GM23338 (cell line): ENCODE measurements around the gene GAGE12J. TPM values are rescaled to one million over a fixed set of nuclear protein-coding genes. Genes with fewer than 3 reads are reported as not detected.

Experiments
- ATAC-seq: fragments of 200-7000 bp; cut with Tn5 transposase; 3 replicates; pipeline ENCODE4 v1.9.1; 2020
- DNase-seq: peaks from one replicate; pipeline ENCODE4 v3.0.0-alpha.2; 2015; ENCODE audit warnings: low spot score
- H2AFZ ChIP-seq: fragments of 200-600 bp; sonication (generic); 2 replicates; pipeline ENCODE4 v1.8.0; 2016; ENCODE audit warnings: antibody characterized with exemption, mild to moderate bottlenecking, moderate library complexity
- H3F3A ChIP-seq: fragments of 200-600 bp; sonication (generic); replicated peaks from 2 replicates; pipeline ENCODE4 v1.8.0; 2017; ENCODE audit warnings: antibody characterized with exemption, mixed run types, low read depth
- H3K27ac ChIP-seq: fragments of 200-600 bp; sonication (generic); 2 replicates; pipeline ENCODE4 v1.6.1; 2016; ENCODE audit warnings: low read depth
- H3K27me3 ChIP-seq: fragments of 200-600 bp; sonication (generic); 2 replicates; pipeline ENCODE4 v1.8.0; 2016; ENCODE audit warnings: mild to moderate bottlenecking, mixed run types, moderate library complexity; ENCODE audit not compliant: insufficient read depth
- H3K36me3 ChIP-seq: fragments of 200-600 bp; sonication (generic); 2 replicates; pipeline ENCODE4 v1.8.0; 2016; ENCODE audit warnings: mild to moderate bottlenecking; ENCODE audit not compliant: insufficient read depth
- H3K4me1 ChIP-seq: fragments of 200-600 bp; sonication (generic); 2 replicates; pipeline ENCODE4 v1.8.0; 2016; ENCODE audit warnings: mild to moderate bottlenecking, moderate library complexity; ENCODE audit not compliant: insufficient read depth
- H3K4me2 ChIP-seq: fragments of 200-600 bp; sonication (generic); 2 replicates; pipeline ENCODE4 v1.7.1; 2017; ENCODE audit warnings: mixed run types
- H3K4me3 ChIP-seq: fragments of 200-600 bp; sonication (generic); 2 replicates; pipeline ENCODE4 v1.6.1; 2016; ENCODE audit warnings: mixed run types
- H3K79me2 ChIP-seq: fragments of 200-600 bp; sonication (generic); replicated peaks from 2 replicates; pipeline ENCODE4 v1.8.0; 2017; ENCODE audit warnings: mild to moderate bottlenecking; ENCODE audit not compliant: insufficient read depth
- H3K9me2 ChIP-seq: fragments of 200-600 bp; sonication (generic); 2 replicates; pipeline ENCODE4 v1.8.0; 2017; ENCODE audit not compliant: insufficient read depth
- H4K20me1 ChIP-seq: fragments of 200-600 bp; sonication (generic); replicated peaks from 2 replicates; pipeline ENCODE4 v1.8.0; 2017; ENCODE audit warnings: mild to moderate bottlenecking; ENCODE audit not compliant: insufficient read depth
- H3K27ac Mint-ChIP-seq: 2 replicates; pipeline ENCODE4 v1.8.0; 2020; ENCODE audit warnings: inconsistent platforms, mild to moderate bottlenecking, moderate library complexity, mixed read lengths
- H3K27me3 Mint-ChIP-seq: 3 replicates; pipeline ENCODE4 v1.8.0; 2022; ENCODE audit warnings: low read depth, mild to moderate bottlenecking, moderate library complexity, mixed read lengths, inconsistent platforms; ENCODE audit not compliant: insufficient read depth, poor library complexity
- H3K36me3 Mint-ChIP-seq: 3 replicates; pipeline ENCODE4 v1.8.0; 2021; ENCODE audit warnings: low read depth, mild to moderate bottlenecking, inconsistent platforms, moderate library complexity, mixed read lengths
- H3K4me1 Mint-ChIP-seq: 3 replicates; pipeline ENCODE4 v1.8.0; 2020; ENCODE audit warnings: mild to moderate bottlenecking, inconsistent platforms, mixed read lengths
- H3K4me3 Mint-ChIP-seq: 3 replicates; pipeline ENCODE4 v1.8.0; 2021; ENCODE audit warnings: moderate library complexity, mild to moderate bottlenecking, inconsistent platforms, mixed read lengths
- H3K9me3 Mint-ChIP-seq: 3 replicates; pipeline ENCODE4 v1.8.0; 2020; ENCODE audit warnings: moderate library complexity, mild to moderate bottlenecking, inconsistent platforms, mixed read lengths
- CREB1 ChIP-seq: fragments of 250-450 bp; sonication (Bioruptor Pico); IDR thresholded peaks from 2 replicates; pipeline ENCODE4 v1.5.0; 2020; ENCODE audit warnings: low read depth, mild to moderate bottlenecking, moderate library complexity
- CTCF ChIP-seq, 2 experiments: fragments of 200-600 bp in 1 of 2; sonication (generic) in 1 of 2; conservative IDR thresholded peaks; 2 replicates each; pipeline versions ENCODE4 v1.5.1 to v1.6.1; 2016 to 2017; ENCODE audit warnings: antibody characterized with exemption in 2 of 2, low read depth in 2 of 2, mild to moderate bottlenecking in 2 of 2, moderate library complexity in 1 of 2
- EZH2 ChIP-seq: fragments of 200-600 bp; sonication (generic); IDR thresholded peaks from one replicate; pipeline ENCODE4 v1.8.0; 2017; ENCODE audit warnings: antibody characterized with exemption, mild to moderate bottlenecking, low read depth; ENCODE audit not compliant: unreplicated experiment
- EZH2phosphoT487 ChIP-seq: fragments of 200-600 bp; sonication (generic); IDR thresholded peaks from one replicate; pipeline ENCODE4 v1.8.1; 2018; ENCODE audit warnings: antibody characterized with exemption; ENCODE audit not compliant: unreplicated experiment
- JUNB ChIP-seq: IDR thresholded peaks from one replicate; pipeline ENCODE4 v1.6.1; 2016; ENCODE audit warnings: antibody characterized with exemption; ENCODE audit not compliant: unreplicated experiment
- NANOG ChIP-seq: IDR thresholded peaks from 2 replicates; pipeline ENCODE4 v1.6.1; 2016; ENCODE audit warnings: antibody characterized with exemption, borderline replicate concordance
- POLR2AphosphoS5 ChIP-seq: IDR thresholded peaks from 2 replicates; pipeline ENCODE4 v1.6.1; 2016; ENCODE audit warnings: antibody characterized with exemption, low read depth
- STAT1 ChIP-seq: IDR thresholded peaks from one replicate; pipeline ENCODE4 v1.6.1; 2016; ENCODE audit warnings: antibody characterized with exemption; ENCODE audit not compliant: unreplicated experiment
- ZNF114 ChIP-seq: fragments of 250-450 bp; sonication (Bioruptor Pico); IDR thresholded peaks from 2 replicates; pipeline ENCODE4 v1.5.0; 2020; ENCODE audit warnings: mild to moderate bottlenecking, moderate library complexity
- ZNF331 ChIP-seq: fragments of 250-450 bp; sonication (Bioruptor Pico); IDR thresholded peaks from 2 replicates; pipeline ENCODE4 v1.5.0; 2020; ENCODE audit warnings: low read depth, mild to moderate bottlenecking, moderate library complexity
- ZNF462 ChIP-seq: fragments of 250-450 bp; sonication (Bioruptor Pico); IDR thresholded peaks from 2 replicates; pipeline ENCODE4 v1.5.0; 2020; ENCODE audit warnings: mild to moderate bottlenecking, moderate library complexity
- polyA plus RNA-seq: library from polyadenylated mRNA; unstranded; fragments of >200 nt; fragmentation: Nextera tagmentation; extraction: Ambion mirVana; gene quantifications from 2 replicates; pipeline ENCODE4 v1.2.1, GENCODE V29; 2016
- total RNA-seq: library from RNA; depleted of rRNA; stranded (reverse); fragments of >200 nt; shearing (Covaris generic); gene quantifications from 2 replicates; pipeline ENCODE4 v1.2.3, GENCODE V29; 2014
- TF ChIP-seq, protein P1 (sequence below): IDR thresholded peaks from 2 replicates; pipeline ENCODE4 v1.6.1; 2016; ENCODE audit warnings: antibody characterized with exemption
- TF ChIP-seq, protein P2 (sequence below): IDR thresholded peaks from one replicate; pipeline ENCODE4 v1.6.1; 2018; ENCODE audit warnings: antibody characterized with exemption; ENCODE audit not compliant: unreplicated experiment

Gene GAGE12J
- total and polyA plus RNA-seq, 2 experiments from 2014 or later: not detected

DNA sequence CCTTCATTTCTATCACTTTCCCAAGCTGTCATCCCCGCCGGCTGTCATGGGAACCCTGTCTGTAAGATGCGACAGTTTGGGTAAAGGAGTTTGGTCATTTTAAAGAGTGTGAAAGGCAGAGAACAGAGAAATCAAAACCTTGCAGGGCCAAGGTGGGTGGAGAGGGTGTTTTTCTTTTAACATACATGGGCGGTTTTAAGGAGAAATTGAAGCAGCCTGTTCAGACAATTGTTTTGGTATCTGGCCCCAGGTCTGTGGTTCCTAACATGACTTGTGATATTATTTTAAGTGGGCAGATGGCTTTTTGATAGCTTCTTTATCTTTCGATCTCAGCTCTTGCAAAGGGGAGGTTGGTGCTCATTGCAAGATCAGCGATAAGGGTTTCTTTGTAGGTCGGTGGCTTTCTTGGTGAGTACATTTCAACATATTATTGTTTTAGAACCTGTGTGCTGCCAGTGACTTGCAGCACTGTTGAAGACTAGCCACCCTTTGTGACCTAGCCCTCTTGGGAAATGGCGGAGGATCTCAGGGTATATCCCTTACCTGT is 48.6 kb upstream of the GAGE12J start:
- TF ChIP-seq JUNB (no peak), CTCF (conservative IDR thresholded peaks at IDR 0.05; ENCODE audit: low read depth in 2 of 2) (no peak), CREB1 (CRISPR knock-in tag) (no peak), NANOG (no peak), EZH2 (no peak), ZNF114 (no peak), POLR2AphosphoS5 (no peak), EZH2phosphoT487 (no peak), ZNF462 (no peak), STAT1 (no peak), ZNF331 (CRISPR knock-in tag) (no peak)
- TF ChIP-seq, protein P1, sequence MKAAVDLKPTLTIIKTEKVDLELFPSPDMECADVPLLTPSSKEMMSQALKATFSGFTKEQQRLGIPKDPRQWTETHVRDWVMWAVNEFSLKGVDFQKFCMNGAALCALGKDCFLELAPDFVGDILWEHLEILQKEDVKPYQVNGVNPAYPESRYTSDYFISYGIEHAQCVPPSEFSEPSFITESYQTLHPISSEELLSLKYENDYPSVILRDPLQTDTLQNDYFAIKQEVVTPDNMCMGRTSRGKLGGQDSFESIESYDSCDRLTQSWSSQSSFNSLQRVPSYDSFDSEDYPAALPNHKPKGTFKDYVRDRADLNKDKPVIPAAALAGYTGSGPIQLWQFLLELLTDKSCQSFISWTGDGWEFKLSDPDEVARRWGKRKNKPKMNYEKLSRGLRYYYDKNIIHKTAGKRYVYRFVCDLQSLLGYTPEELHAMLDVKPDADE: no peak
- TF ChIP-seq, protein P2, sequence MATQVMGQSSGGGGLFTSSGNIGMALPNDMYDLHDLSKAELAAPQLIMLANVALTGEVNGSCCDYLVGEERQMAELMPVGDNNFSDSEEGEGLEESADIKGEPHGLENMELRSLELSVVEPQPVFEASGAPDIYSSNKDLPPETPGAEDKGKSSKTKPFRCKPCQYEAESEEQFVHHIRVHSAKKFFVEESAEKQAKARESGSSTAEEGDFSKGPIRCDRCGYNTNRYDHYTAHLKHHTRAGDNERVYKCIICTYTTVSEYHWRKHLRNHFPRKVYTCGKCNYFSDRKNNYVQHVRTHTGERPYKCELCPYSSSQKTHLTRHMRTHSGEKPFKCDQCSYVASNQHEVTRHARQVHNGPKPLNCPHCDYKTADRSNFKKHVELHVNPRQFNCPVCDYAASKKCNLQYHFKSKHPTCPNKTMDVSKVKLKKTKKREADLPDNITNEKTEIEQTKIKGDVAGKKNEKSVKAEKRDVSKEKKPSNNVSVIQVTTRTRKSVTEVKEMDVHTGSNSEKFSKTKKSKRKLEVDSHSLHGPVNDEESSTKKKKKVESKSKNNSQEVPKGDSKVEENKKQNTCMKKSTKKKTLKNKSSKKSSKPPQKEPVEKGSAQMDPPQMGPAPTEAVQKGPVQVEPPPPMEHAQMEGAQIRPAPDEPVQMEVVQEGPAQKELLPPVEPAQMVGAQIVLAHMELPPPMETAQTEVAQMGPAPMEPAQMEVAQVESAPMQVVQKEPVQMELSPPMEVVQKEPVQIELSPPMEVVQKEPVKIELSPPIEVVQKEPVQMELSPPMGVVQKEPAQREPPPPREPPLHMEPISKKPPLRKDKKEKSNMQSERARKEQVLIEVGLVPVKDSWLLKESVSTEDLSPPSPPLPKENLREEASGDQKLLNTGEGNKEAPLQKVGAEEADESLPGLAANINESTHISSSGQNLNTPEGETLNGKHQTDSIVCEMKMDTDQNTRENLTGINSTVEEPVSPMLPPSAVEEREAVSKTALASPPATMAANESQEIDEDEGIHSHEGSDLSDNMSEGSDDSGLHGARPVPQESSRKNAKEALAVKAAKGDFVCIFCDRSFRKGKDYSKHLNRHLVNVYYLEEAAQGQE: no peak
- H3K4me1 Mint-ChIP-seq: peaks cover 35% of the 10 kb centered on the region
- Histone ChIP-seq H3K27ac (no peak overlapping the region), H3K9me2 (no peaks in the 10 kb centered on the region), H3K79me2 (peaks cover 29% of the 10 kb centered on the region), H3K36me3 (no peaks in the 10 kb centered on the region), H3K27me3 (no peaks in the 10 kb centered on the region), H3K4me2 (no peak overlapping the region), H3F3A (no peaks in the 10 kb centered on the region), H2AFZ (no peak overlapping the region), H4K20me1 (no peaks in the 10 kb centered on the region; the same call in 1 of the 2 replicates), H3K4me1 (peaks cover 3% of the 10 kb centered on the region; the same call in 1 of the 2 replicates), H3K4me3 (no peak overlapping the region)
- no peaks in the 10 kb centered on the region for H3K9me3 Mint-ChIP-seq
- no peak overlapping the region; the same call in 2 of the 3 replicates for H3K4me3 Mint-ChIP-seq
- no peak for ATAC-seq
- peaks cover 23% of the 10 kb centered on the region for H3K36me3 Mint-ChIP-seq
- no peak for DNase-seq
- H3K27ac Mint-ChIP-seq: no peak overlapping the region
- H3K27me3 Mint-ChIP-seq: peaks cover 12% of the 10 kb centered on the region
